ENCODE data around the gene MYL9. TPM values are rescaled to one million over a fixed set of nuclear protein-coding genes. Genes with fewer than 3 reads are reported as not detected.
"Not testable (repeated sequence)": the region's sequence is repeated elsewhere in the genome, so short reads cannot be mapped to it uniquely, and the experiment has no call there.

MYL9 gene
- total RNA-seq, 2 donors from 2014 or later = 49.3 to 582 TPM

- Histone ChIP-seq H3K36me3 (peaks cover 19% of the 10 kb centered on the region), H3K27me3 (no peaks in the 10 kb centered on the region), H3K4me3 (no peak overlapping the region), H3K27ac (no peak overlapping the region), H3K9ac (ENCODE audit: low read depth in 2 of 2, low read length in 2 of 2) (no peak overlapping the region), H3K9me3 (no peaks in the 10 kb centered on the region), H3K4me1 (no peaks in the 10 kb centered on the region)
- DNase-seq = no peak
- intact Hi-C loops (cut with DNase I) = no loop called here
- TF ChIP-seq CTCF (IDR thresholded peaks at IDR 0.05) = no peak
Measured at GRCh38 chr20:36521526-36521925, 19.8 kb upstream of the MYL9 start.

- H3K27ac ChIP-seq; intact Hi-C loops (cut with DNase I); DNase-seq: not testable (repeated sequence)
Measured at GRCh38 chr20:36522412-36522811, 18.9 kb upstream of the MYL9 start.

GRCh38 chr20:36523341-36523740, 18.0 kb upstream of the MYL9 start:
- no peak overlapping the region for H3K4me3 ChIP-seq
- H3K4me1 ChIP-seq = no peaks in the 10 kb centered on the region
- no peak overlapping the region for H3K27ac ChIP-seq
- intact Hi-C loops (cut with DNase I) = no loop called here
- no peak for TF ChIP-seq CTCF (IDR thresholded peaks at IDR 0.05)
- no peak overlapping the region for H3K9ac ChIP-seq (ENCODE audit: low read depth in 2 of 2, low read length in 2 of 2)
- no peak for DNase-seq
- no peaks in the 10 kb centered on the region for H3K9me3 ChIP-seq
- H3K36me3 ChIP-seq = peaks cover 22% of the 10 kb centered on the region
- H3K27me3 ChIP-seq = no peaks in the 10 kb centered on the region

More at GRCh38 chr20:36522412-36522811, 18.9 kb upstream of the MYL9 start:
- not testable (repeated sequence) for H3K9ac ChIP-seq (ENCODE audit: low read depth in 2 of 2, low read length in 2 of 2); H3K27me3 ChIP-seq; H3K4me3 ChIP-seq; H3K4me1 ChIP-seq; H3K9me3 ChIP-seq
- H3K36me3 ChIP-seq = peaks cover 22% of the 10 kb centered on the region

- Histone ChIP-seq H3K9ac (ENCODE audit: low read depth in 2 of 2, low read length in 2 of 2) (no peak overlapping the region), H3K27ac (no peak overlapping the region), H3K27me3 (no peaks in the 10 kb centered on the region), H3K36me3 (peaks cover 22% of the 10 kb centered on the region), H3K4me1 (no peaks in the 10 kb centered on the region), H3K4me3 (no peak overlapping the region), H3K9me3 (no peaks in the 10 kb centered on the region)
- no peak for DNase-seq
- no peak for TF ChIP-seq CTCF (IDR thresholded peaks at IDR 0.05)
- intact Hi-C loops (cut with DNase I) = no loop called here
Measured at GRCh38 chr20:36525620-36526365, 15.5 kb upstream of the MYL9 start.

- intact Hi-C loops (cut with DNase I) = no loop called here
- peaks cover 22% of the 10 kb centered on the region for H3K36me3 ChIP-seq
- H3K4me3 ChIP-seq = no peak overlapping the region
Measured at GRCh38 chr20:36526521-36527011, 14.8 kb upstream of the MYL9 start.

More at GRCh38 chr20:36526521-36527011, 14.8 kb upstream of the MYL9 start:
- no peak for DNase-seq
- H3K9me3 ChIP-seq = no peaks in the 10 kb centered on the region
- no peak overlapping the region for H3K9ac ChIP-seq (ENCODE audit: low read depth in 2 of 2, low read length in 2 of 2)
- no peak overlapping the region for H3K27ac ChIP-seq
- no peak for TF ChIP-seq CTCF (IDR thresholded peaks at IDR 0.05)
- no peaks in the 10 kb centered on the region for H3K4me1 ChIP-seq
- no peaks in the 10 kb centered on the region for H3K27me3 ChIP-seq
